GM23248 (cell line): Measurements from ENCODE around the gene CHRNA9. TPM values are rescaled to one million over a fixed set of nuclear protein-coding genes. Genes with fewer than 3 reads are reported as not detected.

ENCODE experiments used
- DNase-seq: peaks from one replicate; pipeline ENCODE4 v3.0.0-alpha.2; 2015
- H2AFZ ChIP-seq: fragments of 200-600 bp; sonication (generic); 2 replicates; pipeline ENCODE4 v1.6.1; 2016; ENCODE audit warnings: antibody characterized with exemption
- H3F3A ChIP-seq: fragments of 200-600 bp; sonication (generic); 2 replicates; pipeline ENCODE4 v1.6.1; 2016; ENCODE audit warnings: mild to moderate bottlenecking, antibody characterized with exemption, mixed run types; ENCODE audit not compliant: insufficient read depth
- H3K27ac ChIP-seq: fragments of 200-600 bp; sonication (generic); 2 replicates; pipeline ENCODE4 v1.5.1; 2016; ENCODE audit warnings: mild to moderate bottlenecking
- H3K27me3 ChIP-seq: fragments of 200-600 bp; sonication (generic); replicated peaks from 2 replicates; pipeline ENCODE4 v1.6.1; 2016; ENCODE audit warnings: mild to moderate bottlenecking; ENCODE audit not compliant: insufficient read depth
- H3K36me3 ChIP-seq: fragments of 200-600 bp; sonication (generic); 2 replicates; pipeline ENCODE4 v1.6.1; 2016; ENCODE audit warnings: low read depth, mild to moderate bottlenecking
- H3K4me1 ChIP-seq: fragments of 200-600 bp; sonication (generic); 2 replicates; pipeline ENCODE4 v1.6.1; 2016; ENCODE audit warnings: mild to moderate bottlenecking; ENCODE audit not compliant: insufficient read depth
- H3K4me2 ChIP-seq: fragments of 200-600 bp; sonication (generic); one replicate; pipeline ENCODE4 v1.6.1; 2016; ENCODE audit warnings: mild to moderate bottlenecking; ENCODE audit not compliant: unreplicated experiment
- H3K4me3 ChIP-seq: fragments of 200-600 bp; sonication (generic); 2 replicates; pipeline ENCODE4 v1.5.1; 2016; ENCODE audit warnings: mild to moderate bottlenecking
- H3K79me2 ChIP-seq: fragments of 200-600 bp; sonication (generic); 2 replicates; pipeline ENCODE4 v1.6.1; 2016; ENCODE audit warnings: mild to moderate bottlenecking; ENCODE audit not compliant: insufficient read depth
- H3K9ac ChIP-seq: fragments of 200-600 bp; sonication (generic); 2 replicates; pipeline ENCODE4 v1.6.1; 2016; ENCODE audit warnings: mild to moderate bottlenecking
- H3K9me2 ChIP-seq: fragments of 200-600 bp; sonication (generic); 2 replicates; pipeline ENCODE4 v1.6.1; 2016; ENCODE audit warnings: mixed run types, mild to moderate bottlenecking, moderate library complexity; ENCODE audit not compliant: insufficient read depth
- H3K9me3 ChIP-seq: fragments of 200-600 bp; sonication (generic); one replicate; pipeline ENCODE4 v1.6.1; 2017; ENCODE audit warnings: low read depth
- H4K20me1 ChIP-seq: fragments of 200-600 bp; sonication (generic); 2 replicates; pipeline ENCODE4 v1.6.0; 2016; ENCODE audit not compliant: insufficient read depth
- EZH2 ChIP-seq: fragments of 200-600 bp; sonication (generic); IDR thresholded peaks from 2 replicates; pipeline ENCODE4 v1.6.1; 2018; ENCODE audit warnings: antibody characterized with exemption, mild to moderate bottlenecking; ENCODE audit not compliant: insufficient read depth, poor library complexity, severe bottlenecking
- EZH2phosphoT487 ChIP-seq: fragments of 200-600 bp; sonication (generic); IDR thresholded peaks from 2 replicates; pipeline ENCODE4 v1.6.1; 2018; ENCODE audit warnings: antibody characterized with exemption, moderate library complexity, mild to moderate bottlenecking, low read depth; ENCODE audit not compliant: insufficient read depth
- WGBS, 2 experiments: methylation state at CpG; one replicate each; pipeline ENCODE4 v1.1.6; 2015 to 2017; ENCODE audit warnings: low lambda C conversion rate in 2 of 2, low coverage in 1 of 2; ENCODE audit errors: missing lambda C conversion rate in 2 of 2; 5-methylcytosine and 5-hydroxymethylcytosine counted together
- in situ Hi-C: fragments of 300-500 bp; cut with MboI; formaldehyde crosslinking; loops from 2 replicates; pipeline ENCODE4 v1.15.0; 2020
- polyA plus RNA-seq: library from polyadenylated mRNA; unstranded; fragments of >200 nt; fragmentation: Nextera tagmentation; extraction: Ambion mirVana; gene quantifications from 2 replicates; pipeline ENCODE4 v1.2.1, GENCODE V29; 2016
- total RNA-seq: library from RNA; depleted of rRNA; stranded (reverse); fragments of >200 nt; shearing (Covaris generic); gene quantifications from 2 replicates; pipeline ENCODE4 v1.2.3, GENCODE V29; 2014

CHRNA9 gene
- total and polyA plus RNA-seq, 2 experiments from 2014 or later, result 0.97 to 1.2 TPM

GRCh38 chr4:40395166-40395900, 60.2 kb downstream of the CHRNA9 start:
- Histone ChIP-seq H4K20me1 (no peaks in the 10 kb centered on the region), H3K9ac (no peak overlapping the region), H3F3A (no peaks in the 10 kb centered on the region), H2AFZ (no peak overlapping the region), H3K27me3 (0 out of 2 replicates have a peak, but pooled peaks cover 3% of the 10 kb centered on the region), H3K79me2 (no peaks in the 10 kb centered on the region), H3K4me3 (no peak overlapping the region), H3K36me3 (no peaks in the 10 kb centered on the region), H3K9me2 (no peaks in the 10 kb centered on the region), H3K4me1 (no peaks in the 10 kb centered on the region), H3K4me2 (no peak overlapping the region), H3K27ac (no peak overlapping the region), H3K9me3 (no peaks in the 10 kb centered on the region)
- in situ Hi-C loops, result no loop called here
- TF ChIP-seq EZH2phosphoT487, result no peak
- TF ChIP-seq EZH2, result no peak
- WGBS, 2 experiments, result 48 to 50% methylated on average over 4 of the region's 4 CpGs
- no peak for DNase-seq

GRCh38 chr4:40395908-40396793, 61.0 kb downstream of the CHRNA9 start:
- no peak overlapping the region for H3K9ac ChIP-seq
- 67 to 73% methylated on average over 7 of the region's 7 CpGs for WGBS, 2 experiments
- no peak overlapping the region for H3K4me3 ChIP-seq
- no peaks in the 10 kb centered on the region for H3K79me2 ChIP-seq
- DNase-seq, result no peak
- H3K27ac ChIP-seq, result no peak overlapping the region
- H3K27me3 ChIP-seq, result 0 out of 2 replicates have a peak, but pooled peaks cover 3% of the 10 kb centered on the region
- in situ Hi-C loops, result no loop called here
- no peaks in the 10 kb centered on the region for H3F3A ChIP-seq
- H3K4me1 ChIP-seq, result no peaks in the 10 kb centered on the region
- H3K9me3 ChIP-seq, result no peaks in the 10 kb centered on the region
- H3K4me2 ChIP-seq, result no peak overlapping the region
- no peaks in the 10 kb centered on the region for H4K20me1 ChIP-seq
- H3K9me2 ChIP-seq, result no peaks in the 10 kb centered on the region
- no peak for TF ChIP-seq EZH2
- TF ChIP-seq EZH2phosphoT487, result no peak
- H2AFZ ChIP-seq, result no peak overlapping the region
- no peaks in the 10 kb centered on the region for H3K36me3 ChIP-seq

GRCh38 chr4:40399578-40399977, 64.4 kb downstream of the CHRNA9 start:
- Histone ChIP-seq H3K4me2 (no peak overlapping the region), H4K20me1 (no peaks in the 10 kb centered on the region), H3K79me2 (no peaks in the 10 kb centered on the region), H3K27me3 (no peaks in the 10 kb centered on the region), H3F3A (no peaks in the 10 kb centered on the region), H3K27ac (no peak overlapping the region), H3K4me3 (no peak overlapping the region), H2AFZ (no peak overlapping the region), H3K36me3 (no peaks in the 10 kb centered on the region), H3K4me1 (no peaks in the 10 kb centered on the region), H3K9ac (no peak overlapping the region), H3K9me3 (no peaks in the 10 kb centered on the region), H3K9me2 (no peaks in the 10 kb centered on the region)
- no peak for TF ChIP-seq EZH2phosphoT487
- no peak for TF ChIP-seq EZH2
- in situ Hi-C loops, result no loop called here
- no peak for DNase-seq
- WGBS, 2 experiments, result 63 to 71% methylated on average over 3 of the region's 3 CpGs

- no peak overlapping the region for H3K4me2 ChIP-seq
- H3K36me3 ChIP-seq, result no peaks in the 10 kb centered on the region
- H2AFZ ChIP-seq, result no peak overlapping the region
- H3F3A ChIP-seq, result no peaks in the 10 kb centered on the region
- no peaks in the 10 kb centered on the region for H3K9me2 ChIP-seq
- WGBS, 2 experiments, result 83 to 86% methylated on average over 6 of the region's 6 CpGs
- no peaks in the 10 kb centered on the region for H3K9me3 ChIP-seq
- H3K27me3 ChIP-seq, result no peaks in the 10 kb centered on the region
- no peak overlapping the region for H3K9ac ChIP-seq
- in situ Hi-C loops, result no loop called here
- no peaks in the 10 kb centered on the region for H3K79me2 ChIP-seq
- no peak for DNase-seq
- TF ChIP-seq EZH2 (no peak), EZH2phosphoT487 (no peak)
- no peaks in the 10 kb centered on the region for H3K4me1 ChIP-seq
- no peak overlapping the region for H3K4me3 ChIP-seq
- H3K27ac ChIP-seq, result no peak overlapping the region
- no peaks in the 10 kb centered on the region for H4K20me1 ChIP-seq
Observed at GRCh38 chr4:40401096-40401495, 66.0 kb downstream of the CHRNA9 start.
